NCI-H446 (cell line): ENCODE data around the gene UPP2.

ENCODE experiments used
- DNase-seq, 2 experiments: peaks; one replicate each; lab custom pipeline; 2025; lab: John Stamatoyannopoulos, UW

The UPP2 gene

DNA sequence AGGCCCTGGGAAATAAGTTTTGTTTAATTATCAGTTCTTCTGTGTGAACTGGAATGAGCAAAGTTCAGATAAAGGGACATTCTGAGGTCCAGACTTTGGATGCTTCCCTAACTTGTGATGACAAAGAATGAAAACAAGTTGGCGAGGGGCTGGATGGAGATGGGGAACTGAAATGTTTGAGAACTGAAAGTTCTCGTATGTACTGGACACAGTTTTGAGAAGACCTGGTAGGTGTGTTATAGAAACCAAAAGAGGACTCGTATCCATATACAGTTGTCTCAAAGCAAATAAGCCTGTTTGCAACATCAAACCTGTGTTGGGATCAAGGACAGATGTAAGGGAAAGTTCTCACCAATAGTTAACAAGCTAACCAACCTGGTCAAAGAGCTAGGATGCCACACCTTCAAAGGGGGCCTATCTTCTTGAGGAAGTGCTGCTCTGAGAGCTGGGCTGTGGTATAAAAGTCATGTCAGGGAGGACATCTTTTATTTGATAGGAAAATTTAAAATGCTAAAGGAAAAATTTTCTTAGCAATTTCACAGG lies at the start of gene UPP2:
UPP2 (plus strand) TSS at position 493 of the 543 bp plus-strand sequence. CDS start 188 bp downstream, outside the sequence.
- no peak for DNase-seq

DNA sequence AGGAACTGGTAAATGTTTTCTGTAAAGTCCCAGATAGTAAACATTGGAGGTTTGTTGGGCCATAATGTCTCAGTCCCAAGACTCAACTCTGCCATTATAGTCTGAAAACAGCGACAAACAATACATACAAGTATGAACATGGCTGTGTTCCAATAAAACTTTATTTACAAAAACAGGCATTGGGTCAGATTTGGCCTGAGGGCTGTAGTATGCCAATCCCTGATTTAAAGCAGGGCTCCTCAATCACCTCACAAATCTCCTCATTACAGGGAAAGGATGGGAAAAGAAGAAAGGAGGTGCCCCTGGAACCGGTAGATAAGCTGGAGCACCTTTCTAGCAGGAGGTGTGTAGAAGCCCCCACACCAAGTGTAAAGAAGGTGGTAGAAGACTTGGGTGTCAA lies 48.9 kb upstream of the UPP2 start:
- no peak for DNase-seq

DNA sequence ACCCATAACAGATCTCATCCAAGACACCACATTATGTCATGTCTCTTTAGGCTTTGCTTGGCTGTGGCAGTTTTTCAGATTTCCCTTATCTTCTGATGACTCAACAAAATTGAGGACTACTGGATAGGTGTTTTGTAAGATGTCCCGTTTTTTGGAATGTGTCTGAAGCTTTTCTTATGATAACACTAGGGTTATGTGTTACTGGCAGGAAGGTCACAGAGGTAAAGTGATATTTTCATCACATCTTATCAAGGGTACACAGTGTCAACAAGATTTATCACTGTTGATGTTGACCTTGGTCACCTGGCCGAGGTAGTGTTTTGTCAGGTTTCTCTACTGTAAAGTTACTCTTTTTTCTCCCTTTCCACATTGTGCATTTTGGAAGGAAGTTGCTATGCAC lies 44.8 kb upstream of the UPP2 start:
- DNase-seq: no peak

DNA sequence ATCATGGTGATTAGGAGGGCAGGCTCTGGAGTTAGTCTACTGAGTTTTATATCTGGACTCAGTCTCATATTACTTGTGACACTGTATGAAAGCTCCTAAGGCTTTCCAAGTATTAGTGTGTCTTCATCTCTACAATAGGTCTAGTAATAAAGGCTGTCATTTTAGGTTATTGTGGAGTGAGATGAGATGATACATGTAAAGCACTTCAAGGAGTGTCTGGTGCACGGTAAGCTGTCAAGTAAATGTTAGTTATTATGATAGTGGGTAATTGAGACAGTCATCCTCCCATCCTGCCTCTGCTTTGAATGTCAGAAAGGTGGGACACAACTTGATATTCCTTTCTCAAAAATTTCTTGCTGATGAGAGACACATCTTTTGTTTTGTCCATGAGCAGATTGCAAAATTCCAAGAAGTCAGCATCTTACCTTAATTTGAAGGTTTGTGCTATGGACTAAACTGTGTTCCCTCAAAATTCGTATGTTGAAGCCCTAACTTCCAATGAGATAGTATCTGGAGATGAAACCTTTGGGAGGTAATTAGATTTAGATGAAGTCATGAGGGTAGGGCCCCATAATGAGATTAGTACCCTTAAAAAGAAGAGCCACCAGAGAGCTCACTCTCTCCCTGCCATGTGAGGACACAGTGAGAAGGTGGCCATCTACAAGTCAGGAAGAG lies 41.4 kb upstream of the UPP2 start:
- no peak for DNase-seq

DNA sequence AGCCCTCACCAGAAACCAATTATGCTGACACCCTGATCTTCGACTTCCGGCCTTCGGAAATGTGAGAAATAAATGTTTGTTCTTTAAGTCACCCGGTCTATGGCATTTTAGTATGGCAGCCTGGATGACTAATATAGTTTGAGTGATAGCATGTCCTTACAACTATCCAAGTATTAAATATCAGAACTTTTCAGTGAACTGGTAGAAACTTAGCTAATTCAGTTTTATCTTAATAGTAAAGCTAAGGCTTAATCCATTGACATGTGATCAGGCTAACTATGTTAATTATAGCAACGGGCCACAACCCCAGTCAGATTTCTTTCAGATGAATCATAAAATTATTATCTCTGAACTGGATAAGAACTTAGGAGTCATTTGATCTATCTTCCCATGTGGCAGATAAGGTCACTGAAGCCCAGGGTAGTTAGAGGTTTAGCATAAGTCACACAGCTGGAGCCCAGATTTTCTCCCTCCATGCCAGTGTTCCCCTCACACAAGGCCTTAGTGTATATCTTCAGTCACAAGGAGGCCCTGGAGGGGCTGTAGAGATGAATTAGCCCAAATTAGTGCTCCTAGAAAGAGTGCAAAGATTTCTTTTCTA lies 40.7 kb upstream of the UPP2 start:
- DNase-seq: no peak

DNA sequence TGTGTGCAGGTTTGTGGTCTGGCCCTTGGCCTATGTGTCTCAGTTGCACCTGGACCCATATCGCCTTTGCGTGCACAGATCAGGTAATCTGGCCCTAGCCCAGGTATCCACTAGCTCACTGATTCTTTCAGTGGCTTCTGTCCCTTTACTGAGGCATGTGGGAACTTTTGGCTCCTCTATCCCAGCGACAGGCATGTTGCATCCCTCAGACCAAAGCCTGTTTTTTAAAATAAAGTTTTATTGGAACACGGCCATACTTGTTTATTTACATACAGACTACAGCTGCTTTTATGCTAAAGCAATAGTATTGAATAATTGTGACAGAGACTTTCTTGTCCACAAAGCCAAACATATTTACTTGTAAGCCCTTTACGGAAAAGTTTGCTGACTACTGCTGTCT lies 39.9 kb upstream of the UPP2 start:
- no peak for DNase-seq

DNA sequence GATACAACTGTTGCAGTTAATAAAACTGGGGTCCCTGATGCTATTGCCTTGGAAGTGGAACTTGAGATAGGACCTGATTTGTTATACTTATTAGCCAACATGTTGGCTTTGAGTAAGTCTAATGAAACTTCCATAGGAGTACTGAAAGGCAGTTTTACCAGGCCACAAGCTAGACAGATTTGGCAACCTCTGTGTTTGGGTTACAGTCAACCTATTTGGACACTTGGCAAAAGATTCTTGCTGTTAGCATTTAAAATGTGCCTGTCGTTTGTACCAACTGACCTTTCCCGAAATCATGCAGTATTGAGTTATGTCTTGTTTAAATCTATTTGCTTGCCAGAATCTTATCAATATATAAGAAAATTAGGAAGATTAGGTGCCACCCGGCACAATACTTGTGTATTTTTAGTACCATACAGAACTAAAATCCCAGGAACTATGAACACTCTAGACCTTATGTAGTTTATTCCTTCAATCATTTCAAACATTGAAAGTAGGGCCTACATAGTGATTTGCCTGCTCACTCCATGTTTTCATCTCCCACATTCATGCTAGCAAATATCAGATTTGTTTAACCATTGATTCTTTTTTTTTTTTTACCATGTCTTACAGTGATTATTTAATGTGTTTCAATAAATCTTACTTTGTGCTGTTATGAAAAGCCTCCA lies 35.5 kb upstream of the UPP2 start:
- DNase-seq: no peak

DNA sequence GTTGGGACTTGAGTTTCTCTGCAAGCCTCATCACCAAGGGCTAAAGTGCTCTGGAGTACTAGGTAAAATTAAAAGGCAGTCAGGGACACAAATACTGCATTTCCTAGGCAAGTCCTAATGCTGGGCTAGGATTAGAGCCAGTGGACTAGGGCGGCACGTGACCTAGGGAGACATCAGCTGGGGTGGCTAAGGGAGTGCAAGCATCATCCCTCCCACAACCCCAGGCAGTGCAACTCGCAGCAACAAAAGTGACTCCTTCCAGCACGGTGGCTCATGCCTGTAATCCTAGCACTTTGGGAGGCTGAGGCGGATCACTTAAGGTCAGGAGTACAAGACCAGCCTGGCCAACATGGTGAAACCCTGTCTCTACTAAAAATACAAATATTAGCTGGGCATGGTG lies 30.7 kb upstream of the UPP2 start:
- DNase-seq: no peak

DNA sequence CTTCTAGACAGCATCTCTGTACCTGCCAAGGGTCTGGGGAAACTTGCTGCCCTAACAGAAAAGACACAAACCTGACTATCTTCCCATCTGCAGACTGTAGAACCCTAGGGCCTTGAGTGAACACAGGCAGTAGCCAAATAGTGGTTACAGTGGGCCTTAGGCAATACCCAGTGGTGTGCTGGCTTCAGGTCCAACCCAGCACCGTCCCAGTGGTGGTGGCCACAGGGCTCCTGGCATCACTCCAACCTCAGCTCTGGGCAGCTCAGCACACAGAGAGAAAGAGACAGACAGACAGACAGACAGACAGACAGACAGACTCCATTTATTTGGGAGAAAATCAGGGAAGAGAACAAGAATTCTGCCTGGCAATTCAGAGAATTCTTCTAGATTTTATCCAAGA lies 29.3 kb upstream of the UPP2 start:
- no peak for DNase-seq

DNA sequence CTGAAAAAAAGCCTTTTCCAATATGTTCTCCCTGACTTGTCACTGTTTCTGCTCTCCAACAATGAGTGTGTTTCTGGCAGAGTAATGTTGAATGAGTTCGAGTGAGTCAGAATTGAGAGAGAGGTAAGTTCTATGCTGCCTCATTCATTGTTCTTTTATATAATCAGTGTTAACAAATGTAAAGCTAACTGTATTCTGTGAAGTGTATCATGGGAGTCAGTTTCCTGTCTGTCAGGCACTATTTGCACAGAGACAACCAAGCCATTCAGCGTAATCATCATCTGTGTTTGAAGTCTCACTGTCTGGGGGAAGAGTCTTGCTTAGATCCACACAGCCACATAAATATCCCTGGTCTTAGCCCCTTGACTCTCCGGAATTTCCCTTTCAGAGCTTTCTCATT lies 22.0 kb upstream of the UPP2 start:
- no peak for DNase-seq

DNA sequence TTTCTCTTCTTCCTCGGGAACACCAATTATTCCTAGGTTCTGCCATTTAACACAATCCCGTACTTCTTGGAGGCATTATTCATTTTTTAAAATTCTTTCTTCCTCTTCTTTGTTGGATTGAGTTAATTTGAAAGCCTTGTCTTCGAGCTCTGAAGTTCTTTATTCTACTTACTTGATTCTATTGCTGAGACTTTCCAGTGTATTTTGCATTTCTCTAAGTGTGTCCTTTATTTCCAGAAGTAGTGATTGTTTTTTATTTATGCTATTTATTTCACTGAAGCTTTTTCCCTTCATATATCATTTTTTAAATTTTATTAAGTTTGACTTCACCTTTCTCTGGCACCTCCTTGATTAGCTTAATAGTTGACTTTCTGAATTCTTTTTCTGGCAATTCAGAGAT lies 13.6 kb upstream of the UPP2 start:
- no peak for DNase-seq

DNA sequence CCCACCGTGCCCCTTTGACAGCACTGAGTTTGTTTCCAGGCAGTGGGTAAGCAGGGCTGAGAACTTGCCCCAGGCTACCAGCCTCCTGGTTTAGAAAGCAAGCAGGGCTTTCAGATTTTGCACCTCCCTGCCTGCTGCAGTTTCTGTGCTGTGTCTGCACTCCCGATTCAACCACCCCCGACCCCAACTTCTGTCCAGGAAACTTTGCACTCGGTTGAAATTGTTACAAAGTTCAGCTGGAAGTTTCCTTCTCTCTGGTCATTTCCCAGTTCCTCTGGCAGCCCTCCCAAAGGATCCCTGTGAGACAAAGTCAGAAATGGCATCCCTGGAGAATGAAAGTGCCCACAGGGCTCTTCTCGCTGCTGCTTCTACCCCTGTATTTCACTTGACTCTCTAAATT lies 12.4 kb upstream of the UPP2 start:
- no peak for DNase-seq

DNA sequence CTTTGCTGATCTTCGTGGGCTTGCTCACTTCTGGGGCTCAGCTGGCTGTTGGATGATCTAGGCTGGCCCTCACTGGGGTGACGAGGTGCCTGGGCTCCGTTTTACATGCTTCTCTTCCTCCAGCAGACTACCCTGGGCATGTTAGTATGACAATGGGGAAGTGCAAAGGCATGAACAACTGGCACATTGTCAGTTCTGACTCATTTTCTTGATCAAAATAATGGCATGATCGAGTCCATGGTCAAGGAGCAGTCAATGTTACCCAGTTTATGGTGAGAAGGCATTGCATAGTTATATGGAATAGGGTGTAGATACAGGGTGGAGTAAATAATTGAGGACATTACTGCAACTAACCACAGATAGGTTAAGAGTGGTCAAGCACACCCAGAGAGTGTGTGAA lies 10.0 kb upstream of the UPP2 start:
- DNase-seq: no peak

DNA sequence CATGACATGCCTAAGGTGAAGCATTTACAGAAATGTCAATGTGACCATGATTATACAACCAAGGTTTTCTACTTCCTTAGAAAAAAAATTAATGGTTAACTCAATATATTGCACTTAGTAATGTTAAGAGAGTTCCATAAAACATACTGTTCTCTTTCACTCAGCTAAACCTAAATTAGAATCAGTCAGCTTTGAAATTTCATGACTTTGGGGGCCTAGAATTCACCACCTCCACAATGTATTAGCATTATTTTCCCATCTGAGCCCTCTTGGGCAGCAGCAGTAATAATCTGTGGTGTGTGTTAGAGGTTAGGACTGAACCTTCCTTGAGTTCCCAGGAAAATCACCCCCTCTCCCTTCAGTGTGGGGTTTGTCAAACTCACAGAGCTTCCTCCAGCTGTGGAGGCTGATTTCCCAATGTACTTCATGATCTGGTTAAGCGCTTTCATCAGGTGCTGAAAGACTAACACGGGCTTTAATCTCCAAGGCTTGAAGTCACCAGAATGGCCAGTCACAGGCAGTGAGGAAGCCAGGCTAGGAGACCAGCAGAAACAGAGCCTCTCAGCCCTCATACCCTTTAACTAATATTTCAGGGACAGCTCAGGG lies 7.1 kb upstream of the UPP2 start:
- DNase-seq: no peak

DNA sequence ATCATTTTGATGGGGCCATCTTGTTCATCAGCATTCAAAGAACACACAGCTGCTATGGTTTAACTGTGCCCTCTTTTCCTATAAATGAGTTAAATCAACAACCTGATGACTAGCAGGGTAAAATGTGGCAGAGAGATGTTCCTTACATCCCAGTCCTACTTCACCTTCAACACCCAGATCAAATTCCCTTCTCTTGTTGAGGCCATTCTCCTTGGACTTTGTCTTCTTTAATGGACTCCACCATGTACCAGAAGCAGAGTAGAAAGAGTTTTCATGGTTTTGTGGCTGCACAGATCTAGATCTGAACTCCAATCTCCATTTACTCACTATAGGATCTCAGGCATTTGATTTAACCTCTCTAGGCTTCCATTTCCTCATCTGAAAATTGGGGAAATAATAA lies 6.4 kb upstream of the UPP2 start:
- DNase-seq: no peak

DNA sequence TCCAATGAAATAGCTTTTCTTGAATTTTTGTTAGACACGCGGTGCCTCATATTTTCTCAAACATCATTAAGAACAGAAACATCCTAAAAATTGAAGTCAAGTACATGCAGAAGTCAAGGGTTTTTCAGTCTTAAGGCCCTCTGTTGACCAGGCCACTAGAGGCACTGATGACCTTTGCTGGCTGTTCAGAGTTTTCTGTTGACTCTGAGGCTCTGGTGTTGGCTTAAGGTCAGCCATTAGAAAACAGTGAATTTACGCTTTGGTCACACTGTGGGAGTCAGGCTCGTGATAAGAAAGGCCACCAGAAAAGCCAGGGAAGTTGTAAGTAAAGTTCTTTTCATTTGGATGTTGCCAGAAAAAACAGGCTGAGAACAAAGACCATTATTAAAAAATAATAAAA lies 5.8 kb upstream of the UPP2 start:
- no peak for DNase-seq

DNA sequence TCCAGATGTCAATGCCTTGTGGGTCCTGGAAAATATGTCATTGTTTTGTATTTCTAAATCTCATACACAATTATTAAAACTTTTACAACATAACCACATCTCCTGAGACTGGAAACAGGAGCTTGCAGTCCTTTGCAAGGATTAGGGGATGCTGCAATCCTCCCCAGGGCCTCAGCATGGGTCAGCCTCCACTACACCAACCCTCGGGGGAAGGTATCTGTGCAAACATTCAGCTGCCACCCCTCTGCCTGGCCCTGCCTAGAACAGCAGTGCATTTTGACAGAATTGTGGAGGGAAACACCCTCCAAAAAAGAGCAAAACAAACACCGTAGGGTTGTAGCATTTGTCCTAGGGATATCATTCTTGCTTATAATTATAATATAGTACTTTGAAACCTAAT lies 4.2 kb upstream of the UPP2 start:
- no peak for DNase-seq

DNA sequence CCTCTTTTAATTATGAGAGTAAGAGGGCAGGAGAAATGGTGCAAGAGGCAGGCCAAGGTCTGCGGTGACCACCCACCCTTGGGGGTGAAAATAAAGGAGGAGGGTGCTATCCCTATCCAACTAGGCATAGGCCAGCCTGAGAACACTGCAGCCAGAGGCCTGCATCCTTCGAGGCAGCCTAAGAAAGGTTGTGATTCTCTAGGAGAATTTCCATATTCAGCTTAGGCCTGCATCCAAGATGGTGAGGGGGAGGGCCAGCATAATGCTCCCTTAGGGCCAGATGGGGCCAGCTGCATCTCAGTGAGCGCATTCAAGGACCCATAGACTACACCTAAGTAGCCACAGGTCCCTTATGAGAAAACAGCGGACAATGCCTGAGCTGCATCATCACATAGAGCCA lies 3.5 kb upstream of the UPP2 start:
- DNase-seq: no peak

DNA sequence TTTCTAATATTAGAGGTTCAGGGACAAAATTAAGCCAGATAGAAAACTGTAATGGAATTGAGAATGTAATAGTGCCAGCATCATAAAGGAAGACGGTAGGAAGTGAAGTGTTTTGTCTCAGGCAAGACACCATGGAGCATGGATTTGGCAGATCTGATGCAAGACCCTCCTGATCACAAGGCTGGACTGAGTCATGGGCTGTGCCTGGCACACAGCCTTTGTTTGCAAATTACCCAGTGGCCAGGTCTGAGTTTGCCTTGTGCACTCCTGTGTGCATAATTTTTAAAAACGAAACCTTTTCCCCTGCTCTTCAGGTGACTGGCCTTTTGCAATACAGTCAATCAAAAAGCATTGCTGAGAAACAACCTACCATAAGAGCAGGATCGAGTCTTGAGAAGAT lies 2.0 kb upstream of the UPP2 start:
- peak; percentile 7 to 9 for DNase-seq

DNA sequence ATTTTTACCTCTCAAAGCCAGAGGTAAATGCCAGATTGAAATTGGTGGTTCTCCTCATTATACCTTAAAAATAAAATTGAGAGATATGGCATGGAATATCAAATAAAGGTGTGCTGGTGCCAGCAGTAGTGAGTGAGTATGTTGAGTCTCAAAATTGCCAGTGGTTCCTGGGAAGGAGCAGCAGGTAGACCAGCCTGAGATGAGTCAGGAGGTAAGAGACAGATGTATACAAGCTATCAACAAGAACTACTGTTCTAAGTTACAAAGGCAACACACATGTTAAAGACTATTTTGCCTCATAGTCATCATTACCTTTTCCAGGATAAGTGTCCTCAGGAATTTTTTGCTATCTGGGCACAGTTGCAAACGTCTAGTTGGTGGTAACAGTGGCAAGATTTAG lies 1.3 kb upstream of the UPP2 start:
- no peak for DNase-seq

DNA sequence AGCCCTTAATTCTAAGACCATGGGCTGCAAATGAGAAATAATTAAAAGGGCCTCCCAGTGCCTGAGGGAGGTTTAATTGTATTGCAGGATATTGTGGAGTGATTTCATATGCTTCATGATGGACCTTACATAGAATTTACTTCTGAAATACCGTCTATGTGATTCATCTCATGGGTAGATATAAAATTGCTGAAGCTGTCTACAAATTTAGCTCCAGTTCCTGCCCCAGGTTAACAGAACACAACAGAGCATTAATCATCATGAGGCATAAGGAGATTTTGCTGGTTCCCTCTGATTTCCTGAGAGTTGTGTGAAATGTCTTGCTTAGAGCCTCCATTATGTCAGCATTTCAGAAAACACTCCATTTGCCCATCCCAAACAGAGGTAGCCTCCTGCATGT lies 770 bp downstream of the UPP2 start:
- no peak for DNase-seq

DNA sequence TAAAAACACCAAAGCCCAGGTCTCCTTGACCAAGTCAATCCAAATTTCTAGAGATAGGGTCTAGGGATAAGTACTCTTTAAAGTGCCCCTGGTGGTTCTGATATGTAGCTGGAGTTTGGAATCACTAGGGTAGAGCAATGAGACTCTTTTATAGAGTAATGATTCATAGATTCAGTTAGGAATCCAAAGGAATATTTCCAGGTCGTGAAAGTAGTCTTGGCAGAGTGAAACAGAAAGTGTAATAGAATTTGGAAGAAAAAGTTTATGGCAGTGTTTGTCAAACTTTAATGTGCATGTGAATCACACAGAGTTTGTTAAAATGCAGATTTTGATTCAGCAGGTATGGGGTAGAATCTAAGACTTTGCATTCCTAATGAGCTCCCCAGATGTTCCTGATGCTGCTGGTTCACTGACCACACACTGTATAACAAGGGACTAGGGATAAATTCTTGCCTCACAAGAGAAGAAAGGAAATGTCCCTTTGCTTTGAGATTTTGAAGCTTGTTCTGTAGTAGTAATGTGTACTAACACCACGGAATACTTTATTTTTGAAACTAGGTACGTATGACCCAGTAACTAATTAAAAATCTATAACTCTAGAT lies 1.8 kb downstream of the UPP2 start:
- DNase-seq: no peak

DNA sequence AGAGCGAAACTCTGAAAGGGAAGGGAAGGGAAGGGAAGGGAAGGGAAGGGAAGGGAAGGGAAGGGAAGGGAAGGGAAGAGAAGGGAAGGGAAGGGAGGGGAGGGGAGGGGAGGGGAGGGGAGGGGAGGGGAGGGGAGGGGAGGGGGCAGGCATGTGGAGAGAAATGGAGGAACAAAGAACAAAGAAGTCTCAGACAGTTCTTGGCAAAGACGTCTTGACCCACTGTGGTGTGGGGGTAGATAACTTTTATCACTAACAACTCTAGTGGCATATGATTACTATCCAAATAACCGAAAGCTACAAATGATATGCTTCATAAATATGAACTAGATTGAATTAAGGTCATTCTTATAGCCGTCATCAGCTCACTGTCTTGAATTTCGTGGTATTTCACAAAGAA lies 3.2 kb downstream of the UPP2 start:
- no peak for DNase-seq
